ENCODE measurements around the gene DVL2.

DNA sequence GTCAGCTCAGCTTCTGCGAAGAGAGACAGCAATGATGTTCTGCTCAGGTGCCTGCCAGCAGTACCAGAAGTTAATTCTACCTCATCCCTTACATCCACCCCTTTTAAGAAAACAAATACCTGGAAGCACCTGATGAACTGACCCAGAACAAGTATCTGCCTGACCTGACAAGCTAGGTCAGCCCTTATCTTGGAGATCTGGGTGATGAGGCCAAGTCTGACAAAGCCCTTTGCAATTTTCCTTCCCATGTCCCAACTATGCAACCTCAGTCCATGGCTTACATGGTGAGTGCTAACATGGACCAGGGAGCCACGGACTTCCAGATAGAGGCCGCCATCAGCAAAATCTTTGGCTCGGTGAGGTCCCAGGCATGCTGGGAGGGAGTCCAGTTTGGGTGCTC is 10.9 kb downstream of the DVL2 start:
- TF ChIP-seq POLR2A (IDR thresholded peaks at IDR 0.05; ENCODE audit: low read depth), result no peak
- TF ChIP-seq, protein P1, sequence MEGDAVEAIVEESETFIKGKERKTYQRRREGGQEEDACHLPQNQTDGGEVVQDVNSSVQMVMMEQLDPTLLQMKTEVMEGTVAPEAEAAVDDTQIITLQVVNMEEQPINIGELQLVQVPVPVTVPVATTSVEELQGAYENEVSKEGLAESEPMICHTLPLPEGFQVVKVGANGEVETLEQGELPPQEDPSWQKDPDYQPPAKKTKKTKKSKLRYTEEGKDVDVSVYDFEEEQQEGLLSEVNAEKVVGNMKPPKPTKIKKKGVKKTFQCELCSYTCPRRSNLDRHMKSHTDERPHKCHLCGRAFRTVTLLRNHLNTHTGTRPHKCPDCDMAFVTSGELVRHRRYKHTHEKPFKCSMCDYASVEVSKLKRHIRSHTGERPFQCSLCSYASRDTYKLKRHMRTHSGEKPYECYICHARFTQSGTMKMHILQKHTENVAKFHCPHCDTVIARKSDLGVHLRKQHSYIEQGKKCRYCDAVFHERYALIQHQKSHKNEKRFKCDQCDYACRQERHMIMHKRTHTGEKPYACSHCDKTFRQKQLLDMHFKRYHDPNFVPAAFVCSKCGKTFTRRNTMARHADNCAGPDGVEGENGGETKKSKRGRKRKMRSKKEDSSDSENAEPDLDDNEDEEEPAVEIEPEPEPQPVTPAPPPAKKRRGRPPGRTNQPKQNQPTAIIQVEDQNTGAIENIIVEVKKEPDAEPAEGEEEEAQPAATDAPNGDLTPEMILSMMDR (IDR thresholded peaks at IDR 0.05), result no peak
- TF ChIP-seq EP300 (IDR thresholded peaks at IDR 0.05), result no peak
- no peak for TF ChIP-seq POLR2AphosphoS5 (IDR thresholded peaks at IDR 0.05)
